PC-9 (cell line): ENCODE measurements around the gene LIAS. TPM values are rescaled to one million over a fixed set of nuclear protein-coding genes. Genes with fewer than 3 reads are reported as not detected.
"Not testable (repeated sequence)": the region's sequence is repeated elsewhere in the genome, so short reads cannot be mapped to it uniquely, and the experiment has no call there.

Source experiments
- BruUV-seq: library from RNA; stranded (reverse); fragments of 400-500 nt; replicated peaks from 2 replicates; lab custom pipeline; 2021; lab: Mats Ljungman, UMichigan
- CTCF ChIA-PET: fragments of 300-600 bp; sonication (Branson Sonifier 250); formaldehyde crosslinking; loops from one replicate; lab custom pipeline; 2022; ENCODE audit warnings: antibody characterized with exemption; lab: Charles Lee
- POLR2A ChIA-PET: fragments of 300-600 bp; sonication (Branson Sonifier 250); formaldehyde crosslinking; loops from one replicate; lab custom pipeline; 2022; ENCODE audit warnings: antibody characterized with exemption; ENCODE audit not compliant: unreplicated experiment; lab: Charles Lee
- DNase-seq, 2 experiments: peaks; one replicate each; pipeline versions ENCODE4 v3.0.0 to v3.0.0-alpha.2; 2015 to 2022; ENCODE audit warnings: mixed read lengths in 1 of 2
- H2AFZ ChIP-seq: fragments of 200-600 bp; sonication (generic); 2 replicates; pipeline ENCODE4 v1.8.1; 2017; ENCODE audit warnings: antibody characterized with exemption
- H3F3A ChIP-seq: fragments of 200-600 bp; sonication (generic); 2 replicates; pipeline ENCODE4 v1.8.1; 2017; ENCODE audit warnings: antibody characterized with exemption, mild to moderate bottlenecking, low read depth; ENCODE audit not compliant: insufficient read depth
- H3K27ac ChIP-seq: fragments of 200-600 bp; sonication (generic); 2 replicates; pipeline ENCODE4 v1.6.1; 2016; ENCODE audit warnings: mixed run types
- H3K27me3 ChIP-seq: fragments of 200-600 bp; sonication (generic); 2 replicates; pipeline ENCODE4 v1.6.1; 2016; ENCODE audit warnings: low read depth, mixed run types; ENCODE audit not compliant: insufficient read depth
- H3K36me3 ChIP-seq: fragments of 200-600 bp; sonication (generic); 2 replicates; pipeline ENCODE4 v1.6.1; 2016; ENCODE audit warnings: low read depth, mixed run types
- H3K4me1 ChIP-seq: fragments of 200-600 bp; sonication (generic); replicated peaks from 2 replicates; pipeline ENCODE4 v1.6.1; 2016; ENCODE audit warnings: mixed run types; ENCODE audit not compliant: insufficient read depth
- H3K4me2 ChIP-seq: fragments of 200-600 bp; sonication (generic); 2 replicates; pipeline ENCODE4 v1.6.1; 2017; ENCODE audit warnings: mixed run types
- H3K4me3 ChIP-seq: fragments of 200-600 bp; sonication (generic); 2 replicates; pipeline ENCODE4 v1.6.1; 2016; ENCODE audit warnings: mixed run types
- H3K79me2 ChIP-seq: fragments of 200-600 bp; sonication (generic); 2 replicates; pipeline ENCODE4 v1.6.1; 2017; ENCODE audit warnings: low read depth, mixed run types
- H3K9me2 ChIP-seq: fragments of 200-600 bp; sonication (generic); 2 replicates; pipeline ENCODE4 v1.8.1; 2017; ENCODE audit warnings: mild to moderate bottlenecking; ENCODE audit not compliant: insufficient read depth
- H3K9me3 ChIP-seq: fragments of 200-600 bp; sonication (generic); 2 replicates; pipeline ENCODE4 v1.8.1; 2016; ENCODE audit warnings: low read depth; ENCODE audit not compliant: insufficient read depth
- H4K20me1 ChIP-seq: fragments of 200-600 bp; sonication (generic); 2 replicates; pipeline ENCODE4 v1.8.1; 2017; ENCODE audit not compliant: insufficient read depth
- EZH2 ChIP-seq: fragments of 200-600 bp; sonication (generic); IDR thresholded peaks from 2 replicates; pipeline ENCODE4 v1.8.0; 2017; ENCODE audit warnings: antibody characterized with exemption, low read depth
- intact Hi-C: fragments of 100-400 bp; cut with micrococcal nuclease; formaldehyde crosslinking; loops from one replicate; pipeline ENCODE4 v1.10.0; 2022; ENCODE audit not compliant: unreplicated experiment
- total RNA-seq: library from RNA; stranded (reverse); gene quantifications from 2 replicates; pipeline ENCODE4 v1.2.3, GENCODE V29; 2021
- TF ChIP-seq, protein P1 (sequence below): fragments of 200-600 bp; sonication (generic); conservative IDR thresholded peaks from 2 replicates; pipeline ENCODE4 v1.6.1; 2017; ENCODE audit warnings: mixed run types, antibody characterized with exemption, mild to moderate bottlenecking, moderate library complexity

The LIAS gene
- total RNA-seq, 1 experiment from 2014 or later, result 16.4 TPM

DNA sequence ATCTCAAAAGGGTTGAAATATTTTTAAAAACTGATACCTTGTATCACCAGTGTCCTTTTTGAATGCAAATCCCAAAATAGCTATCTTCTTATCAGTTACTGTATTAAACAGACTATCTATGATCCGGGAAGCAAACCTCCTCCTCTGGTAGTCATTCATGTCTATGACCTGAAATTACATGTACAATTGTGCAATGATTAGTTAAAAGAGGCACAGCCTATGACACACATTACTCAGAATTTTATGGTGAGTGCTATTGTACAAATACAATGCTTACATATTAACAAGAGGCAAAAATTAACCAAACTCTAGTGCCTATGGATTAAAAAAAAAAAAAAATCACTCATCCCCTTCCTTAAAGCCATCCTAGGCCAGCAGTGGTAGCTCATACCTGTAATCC lies 46.7 kb downstream of the LIAS start:
- Histone ChIP-seq H3K36me3 (peaks cover 81% of the 10 kb centered on the region), H3K4me2 (no peak overlapping the region), H4K20me1 (no peaks in the 10 kb centered on the region), H3K27me3 (no peaks in the 10 kb centered on the region), H3K4me3 (no peak overlapping the region), H3K79me2 (peaks cover 14% of the 10 kb centered on the region; the same call in 1 of the 2 replicates), H3F3A (peaks cover 68% of the 10 kb centered on the region), H3K27ac (no peak overlapping the region), H3K9me3 (no peaks in the 10 kb centered on the region), H3K9me2 (no peaks in the 10 kb centered on the region), H3K4me1 (no peaks in the 10 kb centered on the region), H2AFZ (no peak overlapping the region)
- CTCF ChIA-PET, result no interaction called here
- POLR2A ChIA-PET, result interaction anchor here (0.6 kb wide), 1 partner anchor 162 kb away, joined by 14 read pairs; no protein-coding TSS in a partner anchor
- no peak for DNase-seq
- intact Hi-C loops, result no loop called here
- BruUV-seq, result no TSS peak
- no peak for TF ChIP-seq EZH2
- TF ChIP-seq, protein P1, sequence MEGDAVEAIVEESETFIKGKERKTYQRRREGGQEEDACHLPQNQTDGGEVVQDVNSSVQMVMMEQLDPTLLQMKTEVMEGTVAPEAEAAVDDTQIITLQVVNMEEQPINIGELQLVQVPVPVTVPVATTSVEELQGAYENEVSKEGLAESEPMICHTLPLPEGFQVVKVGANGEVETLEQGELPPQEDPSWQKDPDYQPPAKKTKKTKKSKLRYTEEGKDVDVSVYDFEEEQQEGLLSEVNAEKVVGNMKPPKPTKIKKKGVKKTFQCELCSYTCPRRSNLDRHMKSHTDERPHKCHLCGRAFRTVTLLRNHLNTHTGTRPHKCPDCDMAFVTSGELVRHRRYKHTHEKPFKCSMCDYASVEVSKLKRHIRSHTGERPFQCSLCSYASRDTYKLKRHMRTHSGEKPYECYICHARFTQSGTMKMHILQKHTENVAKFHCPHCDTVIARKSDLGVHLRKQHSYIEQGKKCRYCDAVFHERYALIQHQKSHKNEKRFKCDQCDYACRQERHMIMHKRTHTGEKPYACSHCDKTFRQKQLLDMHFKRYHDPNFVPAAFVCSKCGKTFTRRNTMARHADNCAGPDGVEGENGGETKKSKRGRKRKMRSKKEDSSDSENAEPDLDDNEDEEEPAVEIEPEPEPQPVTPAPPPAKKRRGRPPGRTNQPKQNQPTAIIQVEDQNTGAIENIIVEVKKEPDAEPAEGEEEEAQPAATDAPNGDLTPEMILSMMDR, result no peak

- Histone ChIP-seq H3K27ac (0 out of 2 replicates have a peak overlapping the region, but pooled peaks have one; percentile 23), H2AFZ (no peak overlapping the region), H4K20me1 (no peaks in the 10 kb centered on the region), H3K4me3 (no peak overlapping the region), H3K4me2 (no peak overlapping the region), H3K36me3 (peaks cover 72% of the 10 kb centered on the region), H3K4me1 (peaks cover 18% of the 10 kb centered on the region), H3F3A (peaks cover 67% of the 10 kb centered on the region), H3K27me3 (no peaks in the 10 kb centered on the region), H3K9me2 (no peaks in the 10 kb centered on the region), H3K9me3 (no peaks in the 10 kb centered on the region), H3K79me2 (peaks cover 49% of the 10 kb centered on the region)
- intact Hi-C loops, result no loop called here
- no TSS peak for BruUV-seq
- no peak for DNase-seq
- POLR2A ChIA-PET, result no interaction called here
- no peak for TF ChIP-seq EZH2
- TF ChIP-seq, protein P1, result no peak
- CTCF ChIA-PET, result interaction anchor here (0.6 kb wide), 1 partner anchor 15 kb away, joined by 3 read pairs; no protein-coding TSS in a partner anchor
Measured at GRCh38 chr4:39510348-39510929, 51.6 kb downstream of the LIAS start.

DNA sequence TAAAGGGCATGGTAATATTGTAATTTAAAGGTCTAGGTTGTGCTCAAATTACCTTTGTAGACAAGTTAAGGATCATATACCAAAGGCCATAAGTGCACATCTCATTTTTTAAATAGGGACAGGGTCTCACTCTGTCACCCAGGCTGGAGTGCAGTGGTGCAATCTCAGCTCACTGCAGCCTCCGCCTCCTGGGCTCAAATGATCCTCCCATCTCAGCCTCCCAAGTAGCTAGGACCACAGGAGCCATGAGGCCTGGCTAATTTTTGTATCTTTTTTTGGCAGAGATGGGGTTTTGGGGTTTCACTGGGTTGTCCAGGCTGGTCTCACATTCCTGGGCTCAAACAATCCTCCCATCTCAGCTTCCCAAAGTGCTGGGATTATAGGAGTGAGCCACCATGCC lies 55.4 kb downstream of the LIAS start:
- H3K27ac ChIP-seq, result peak overlapping the region; percentile 100
- H3K4me3 ChIP-seq, intact Hi-C loops, H3K9me3 ChIP-seq, DNase-seq, H3K9me2 ChIP-seq, CTCF ChIA-PET, H3K27me3 ChIP-seq, H2AFZ ChIP-seq, BruUV-seq, H4K20me1 ChIP-seq: not testable (repeated sequence)
- POLR2A ChIA-PET, result interaction anchor here (0.6 kb wide), 1 partner anchor 8 kb away, joined by 5 read pairs; no protein-coding TSS in a partner anchor
- peaks cover 86% of the 10 kb centered on the region for H3F3A ChIP-seq
- H3K4me1 ChIP-seq, result peaks cover 34% of the 10 kb centered on the region
- peaks cover 70% of the 10 kb centered on the region for H3K36me3 ChIP-seq
- peak overlapping the region; percentile 57 for H3K4me2 ChIP-seq
- peaks cover 67% of the 10 kb centered on the region for H3K79me2 ChIP-seq
